Prostate gland (tissue), 2 donors: ENCODE results near the gene SARDH.

Experiments
- CTCF ChIP-seq, 4 experiments: fragments of 200-600 bp in 2 of 4; fragments of 450-650 bp in 2 of 4; sonication (generic) in 2 of 4; IDR thresholded peaks; 1 replicate in 3 of 4; 2 replicates in 1 of 4; pipeline ENCODE4 v1.5.1; 2016 to 2019; ENCODE audit warnings: antibody characterized with exemption in 4 of 4, mild to moderate bottlenecking in 2 of 4, moderate library complexity in 2 of 4
- POLR2A ChIP-seq: fragments of 450-650 bp; IDR thresholded peaks from one replicate; pipeline ENCODE4 v1.6.1; 2016; ENCODE audit warnings: antibody characterized with exemption, mild to moderate bottlenecking
- POLR2AphosphoS5 ChIP-seq: sonication (generic); formaldehyde crosslinking; IDR thresholded peaks from one replicate; pipeline ENCODE4 v1.6.1; 2017; ENCODE audit warnings: antibody characterized with exemption

GRCh38 chr9:133667759-133668450 is 70.2 kb downstream of the SARDH start:
- no peak for TF ChIP-seq CTCF (IDR thresholded peaks at IDR 0.05)
- no peak for TF ChIP-seq POLR2AphosphoS5
- TF ChIP-seq POLR2A = no peak
